IPS-18a (cell line): ENCODE measurements around the gene ARL2BP.

Source experiments
- H3K27ac ChIP-seq: one replicate; pipeline ENCODE4 v1.5.1; 2013; ENCODE audit warnings: low read length
- H3K27me3 ChIP-seq: one replicate; pipeline ENCODE4 v1.6.1; 2013; ENCODE audit warnings: mild to moderate bottlenecking, low read length; ENCODE audit not compliant: control insufficient read depth, insufficient read depth
- H3K36me3 ChIP-seq: one replicate; pipeline ENCODE4 v1.6.1; 2013; ENCODE audit warnings: low read depth, low read length; ENCODE audit not compliant: control insufficient read depth
- H3K4me1 ChIP-seq: one replicate; pipeline ENCODE4 v1.6.1; 2013; ENCODE audit warnings: low read depth, low read length; ENCODE audit not compliant: control insufficient read depth
- H3K4me3 ChIP-seq: one replicate; pipeline ENCODE4 v1.5.1; 2013; ENCODE audit warnings: low read length
- H3K9ac ChIP-seq: one replicate; pipeline ENCODE4 v1.6.1; 2013; ENCODE audit warnings: mild to moderate bottlenecking, low read length, moderate library complexity
- H3K9me3 ChIP-seq: one replicate; pipeline ENCODE4 v1.6.1; 2013; ENCODE audit warnings: low read depth, low read length; ENCODE audit not compliant: control insufficient read depth

The ARL2BP gene

GRCh38 chr16:57257455-57258070, 12.5 kb downstream of the ARL2BP start:
- H3K36me3 ChIP-seq: no peaks in the 10 kb centered on the region
- H3K4me1 ChIP-seq: peaks cover 6% of the 10 kb centered on the region
- H3K9ac ChIP-seq: no peak overlapping the region
- no peaks in the 10 kb centered on the region for H3K27me3 ChIP-seq
- H3K9me3 ChIP-seq: no peaks in the 10 kb centered on the region
- no peak overlapping the region for H3K4me3 ChIP-seq
- H3K27ac ChIP-seq: no peak overlapping the region

DNA sequence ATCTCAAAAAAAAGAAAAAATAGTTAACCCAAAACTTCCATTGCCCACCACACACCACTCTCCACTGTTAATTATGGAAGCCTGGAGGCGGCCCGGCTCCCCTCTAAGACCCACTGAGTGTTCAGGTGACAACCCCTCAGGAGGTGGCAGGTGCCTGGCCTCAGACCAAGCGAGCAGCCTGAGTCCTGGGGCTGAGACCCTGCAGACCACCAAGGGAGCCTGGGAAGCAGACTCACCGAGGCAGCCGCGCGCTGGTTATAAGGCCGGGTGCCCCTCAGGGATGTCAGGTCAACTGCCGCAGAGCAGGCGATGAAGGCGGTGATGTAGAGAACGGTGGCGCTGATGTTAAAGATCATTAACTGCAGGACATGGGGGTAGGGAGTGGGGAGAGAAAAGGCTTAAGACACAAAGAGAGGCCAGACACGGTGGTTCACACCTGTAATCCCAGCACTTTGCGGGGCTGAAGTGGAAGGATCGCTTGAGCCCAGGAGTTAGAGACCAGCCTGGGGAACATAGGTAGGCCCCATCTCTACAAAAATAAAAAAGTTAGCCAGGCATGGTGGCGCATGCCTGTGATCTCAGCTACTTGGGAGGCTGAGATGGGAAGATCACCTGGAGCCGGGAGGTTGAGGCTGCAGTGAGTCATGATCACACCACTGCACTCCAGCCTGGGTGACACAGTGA, 13.3 kb downstream of the ARL2BP start:
- Histone ChIP-seq H3K27me3 (no peaks in the 10 kb centered on the region), H3K9ac (no peak overlapping the region), H3K4me1 (peaks cover 6% of the 10 kb centered on the region), H3K9me3 (no peaks in the 10 kb centered on the region), H3K27ac (no peak overlapping the region), H3K36me3 (no peaks in the 10 kb centered on the region), H3K4me3 (no peak overlapping the region)

DNA sequence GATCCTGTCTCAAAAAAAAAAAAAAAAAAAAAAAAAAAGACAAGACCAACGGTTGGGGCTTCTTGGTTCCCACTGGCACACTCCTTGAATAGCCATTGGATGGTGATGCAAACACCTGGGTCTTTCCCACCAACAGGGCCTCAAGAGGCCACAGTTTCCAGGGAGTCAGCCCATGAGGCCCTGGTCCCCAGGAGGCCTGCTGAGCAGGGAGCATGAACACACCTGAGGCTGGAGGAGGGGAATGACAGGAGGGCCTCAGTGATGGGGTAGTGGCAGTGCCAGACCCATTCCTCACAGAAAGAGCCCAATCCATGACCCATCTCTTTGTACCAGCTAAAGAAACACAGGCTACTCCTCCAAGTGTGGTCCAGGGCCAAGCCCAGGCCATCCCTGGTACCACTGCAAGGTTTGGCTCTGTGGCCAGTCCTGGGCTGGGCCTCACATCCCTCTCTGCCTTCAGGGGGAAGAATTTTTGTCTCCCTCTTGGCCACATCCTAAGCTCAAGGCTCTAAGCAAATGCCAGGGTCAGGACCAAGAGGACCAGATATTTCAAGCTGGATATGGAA, 13.9 kb downstream of the ARL2BP start:
- H3K27ac ChIP-seq: no peak overlapping the region
- H3K4me1 ChIP-seq: peaks cover 6% of the 10 kb centered on the region
- H3K9ac ChIP-seq: no peak overlapping the region
- no peaks in the 10 kb centered on the region for H3K27me3 ChIP-seq
- no peaks in the 10 kb centered on the region for H3K9me3 ChIP-seq
- no peaks in the 10 kb centered on the region for H3K36me3 ChIP-seq
- H3K4me3 ChIP-seq: no peak overlapping the region

DNA sequence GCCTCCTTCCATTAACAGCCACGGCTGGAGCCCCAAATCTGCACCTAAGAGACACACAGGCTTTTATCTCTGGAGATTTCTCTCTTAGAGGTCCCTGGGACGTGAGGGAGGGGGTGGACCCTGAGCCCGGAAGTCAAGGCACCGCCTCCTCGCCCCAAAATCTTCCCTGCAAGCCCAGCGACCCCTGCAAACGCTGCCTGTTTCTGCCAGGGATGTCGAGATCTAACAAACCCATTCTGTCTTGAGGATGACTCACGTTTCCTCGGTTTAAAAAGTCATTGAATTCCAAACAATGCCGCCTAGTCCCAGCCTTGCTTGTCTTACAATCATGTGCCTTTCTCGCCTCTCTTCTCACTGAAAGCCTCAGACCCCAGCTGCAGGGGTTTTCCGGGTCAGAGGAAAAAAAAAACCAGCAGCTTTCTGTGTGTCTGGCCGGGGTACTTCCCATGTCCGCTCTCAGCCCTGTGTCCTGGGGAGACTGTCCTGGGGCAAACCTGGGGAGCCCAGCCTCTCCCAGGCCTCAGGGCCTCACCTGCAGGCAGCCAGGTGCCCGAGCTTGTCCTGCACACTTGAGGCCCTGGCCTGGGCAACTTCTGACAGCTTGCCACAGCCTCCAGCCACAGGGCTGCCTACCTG, 15.4 kb downstream of the ARL2BP start:
- H3K9me3 ChIP-seq: no peaks in the 10 kb centered on the region
- H3K4me1 ChIP-seq: peaks cover 6% of the 10 kb centered on the region
- no peaks in the 10 kb centered on the region for H3K36me3 ChIP-seq
- peak overlapping the region; percentile 2 for H3K27ac ChIP-seq
- H3K4me3 ChIP-seq: peak overlapping the region; percentile 5
- H3K27me3 ChIP-seq: no peaks in the 10 kb centered on the region
- peak overlapping the region; percentile 12 for H3K9ac ChIP-seq

DNA sequence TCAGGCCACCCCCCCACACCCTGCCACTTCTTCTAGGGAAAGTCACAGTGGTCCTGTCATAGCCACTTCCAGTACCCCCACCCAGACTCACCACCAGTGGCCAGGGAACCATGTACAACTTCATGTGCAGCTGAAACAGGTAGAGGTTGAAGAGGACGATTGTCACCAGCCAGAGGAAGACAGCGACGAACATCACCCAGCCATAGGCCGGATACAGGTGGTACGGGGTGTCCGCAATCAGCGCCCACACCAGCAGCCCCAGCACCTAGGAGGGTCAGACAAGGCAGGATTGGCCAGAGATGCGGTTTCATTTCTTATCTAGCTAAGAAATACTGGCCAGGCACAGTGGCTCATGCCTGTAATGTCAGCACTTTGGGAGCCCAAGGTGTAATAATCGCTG, 16.7 kb downstream of the ARL2BP start:
- H3K9me3 ChIP-seq: no peaks in the 10 kb centered on the region
- no peak overlapping the region for H3K4me3 ChIP-seq
- no peaks in the 10 kb centered on the region for H3K27me3 ChIP-seq
- no peaks in the 10 kb centered on the region for H3K36me3 ChIP-seq
- no peak overlapping the region for H3K27ac ChIP-seq
- H3K9ac ChIP-seq: no peak overlapping the region
- peaks cover 9% of the 10 kb centered on the region for H3K4me1 ChIP-seq

DNA sequence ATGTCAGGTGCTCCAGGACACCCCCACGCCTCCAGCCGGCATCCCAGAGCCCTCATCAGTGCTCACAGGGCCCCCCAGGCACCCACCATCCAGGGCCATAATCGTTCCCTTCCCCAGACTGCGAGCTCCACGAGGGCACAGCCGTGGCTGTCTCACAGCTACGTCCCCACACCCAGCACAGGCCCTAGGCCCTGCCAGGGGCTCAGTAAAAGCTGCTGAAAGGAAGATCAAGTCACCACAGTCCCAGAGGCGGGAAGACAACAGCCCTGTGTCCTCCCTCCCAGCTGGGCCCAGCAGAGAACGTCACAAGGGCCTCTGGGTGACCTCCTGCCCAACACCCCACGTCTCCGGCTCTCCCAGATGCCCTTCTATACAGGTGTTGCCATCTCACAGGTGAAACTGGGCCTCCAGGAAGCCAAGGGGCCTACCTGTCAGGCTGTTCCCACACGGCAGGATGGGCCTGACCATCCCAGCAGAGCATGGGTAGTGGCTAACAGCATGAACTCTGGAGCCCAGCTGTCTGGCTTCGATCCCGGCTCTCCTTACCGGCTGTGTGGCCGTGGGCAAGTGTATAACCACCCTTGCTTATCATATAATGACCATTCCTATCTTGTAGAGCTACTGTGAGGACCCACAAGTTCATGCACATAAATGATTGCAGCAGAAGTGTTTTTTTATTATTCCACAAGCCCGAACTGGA, 17.9 kb downstream of the ARL2BP start:
- H3K4me3 ChIP-seq: no peak overlapping the region
- H3K9ac ChIP-seq: no peak overlapping the region
- H3K27me3 ChIP-seq: no peaks in the 10 kb centered on the region
- no peaks in the 10 kb centered on the region for H3K36me3 ChIP-seq
- H3K4me1 ChIP-seq: peaks cover 9% of the 10 kb centered on the region
- no peaks in the 10 kb centered on the region for H3K9me3 ChIP-seq
- H3K27ac ChIP-seq: no peak overlapping the region

DNA sequence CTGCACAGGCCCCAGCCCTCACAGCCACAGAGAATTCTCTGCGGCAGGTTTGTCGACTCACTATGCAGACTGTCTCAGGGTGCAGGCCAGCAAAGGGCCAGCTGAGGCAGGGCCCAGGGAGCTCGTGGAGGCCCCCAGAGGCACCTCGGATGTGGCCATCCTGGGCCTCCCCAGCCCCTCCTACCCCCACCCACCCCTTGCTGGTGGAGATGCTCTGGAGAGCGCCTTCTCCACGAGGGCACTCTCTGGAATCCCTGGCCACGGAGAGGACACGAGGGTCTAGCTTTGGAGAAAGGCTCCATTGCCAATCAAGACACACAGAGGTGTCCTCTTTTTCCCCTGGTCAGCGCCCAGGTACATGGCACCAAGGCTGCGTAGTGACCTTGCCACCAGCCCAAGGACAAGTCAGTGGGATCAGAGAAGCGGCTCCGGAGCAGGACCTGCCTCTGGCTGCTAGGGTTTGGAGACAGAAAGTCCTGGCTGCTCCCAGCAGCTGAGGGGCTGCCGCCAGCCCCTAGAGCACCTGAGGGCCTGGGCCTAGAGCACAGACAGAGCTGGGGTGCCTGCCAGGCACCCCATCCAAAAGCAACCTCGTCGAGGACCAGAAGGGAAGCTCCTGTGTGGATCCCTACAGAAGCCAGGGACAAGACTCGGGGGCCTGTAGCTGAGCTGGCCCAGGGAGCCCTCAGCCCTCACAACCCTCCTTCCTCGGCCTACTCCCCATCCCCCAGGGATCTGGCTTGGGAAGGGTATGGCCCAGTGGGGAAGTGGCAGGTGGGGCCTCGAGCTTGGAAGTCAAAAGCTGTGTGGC, 18.7 kb downstream of the ARL2BP start:
- H3K36me3 ChIP-seq: no peaks in the 10 kb centered on the region
- no peak overlapping the region for H3K27ac ChIP-seq
- H3K9ac ChIP-seq: no peak overlapping the region
- H3K4me1 ChIP-seq: peaks cover 9% of the 10 kb centered on the region
- H3K27me3 ChIP-seq: no peaks in the 10 kb centered on the region
- H3K4me3 ChIP-seq: no peak overlapping the region
- no peaks in the 10 kb centered on the region for H3K9me3 ChIP-seq

GRCh38 chr16:57264381-57264780, 19.3 kb downstream of the ARL2BP start:
- Histone ChIP-seq H3K27me3 (no peaks in the 10 kb centered on the region), H3K27ac (no peak overlapping the region), H3K9me3 (no peaks in the 10 kb centered on the region), H3K4me1 (peaks cover 9% of the 10 kb centered on the region), H3K4me3 (no peak overlapping the region), H3K36me3 (no peaks in the 10 kb centered on the region), H3K9ac (no peak overlapping the region)

GRCh38 chr16:57264950-57265371, 19.9 kb downstream of the ARL2BP start:
- Histone ChIP-seq H3K27ac (no peak overlapping the region), H3K9ac (no peak overlapping the region), H3K4me1 (peaks cover 6% of the 10 kb centered on the region), H3K4me3 (no peak overlapping the region), H3K9me3 (no peaks in the 10 kb centered on the region), H3K27me3 (no peaks in the 10 kb centered on the region), H3K36me3 (no peaks in the 10 kb centered on the region)

- H3K27ac ChIP-seq: no peak overlapping the region
Measured at GRCh38 chr16:57265850-57266530, 20.9 kb downstream of the ARL2BP start.

More at GRCh38 chr16:57265850-57266530, 20.9 kb downstream of the ARL2BP start:
- H3K9me3 ChIP-seq: no peaks in the 10 kb centered on the region
- no peak overlapping the region for H3K9ac ChIP-seq
- H3K27me3 ChIP-seq: no peaks in the 10 kb centered on the region
- no peaks in the 10 kb centered on the region for H3K36me3 ChIP-seq
- peaks cover 8% of the 10 kb centered on the region for H3K4me1 ChIP-seq
- no peak overlapping the region for H3K4me3 ChIP-seq
